ENCODE measurements around the gene DHTKD1.

- TF ChIP-seq CTCF (IDR thresholded peaks at IDR 0.05) (no peak), POLR2A (IDR thresholded peaks at IDR 0.05) (no peak)
Observed at GRCh38 chr10:12158111-12158510, 89.4 kb downstream of the DHTKD1 start.
